SK-N-SH (cell line): ENCODE results near the gene CFTR.

ENCODE experiments used
- CHD2 ChIP-seq: fragments of 150-350 bp; IDR thresholded peaks from 2 replicates; pipeline ENCODE4 v1.6.1; 2018; ENCODE audit warnings: low read length; ENCODE audit not compliant: partially characterized antibody
- ELF1 ChIP-seq: IDR thresholded peaks from 2 replicates; pipeline ENCODE4 v1.4.0; 2012
- EP300 ChIP-seq, 2 experiments: IDR thresholded peaks; 2 replicates each; pipeline versions ENCODE4 v1.4.0 to v1.6.1; 2012; ENCODE audit warnings: borderline replicate concordance in 1 of 2, low read depth in 1 of 2, low read length in 1 of 2
- MAX ChIP-seq: IDR thresholded peaks from 2 replicates; pipeline ENCODE4 v1.4.0; 2012; ENCODE audit warnings: low read depth
- POLR2AphosphoS5 ChIP-seq: IDR thresholded peaks from 2 replicates; pipeline ENCODE4 v1.6.1; 2012; ENCODE audit warnings: low read depth, low read length
- RXRA ChIP-seq: IDR thresholded peaks from 2 replicates; pipeline ENCODE4 v1.4.0; 2012; ENCODE audit warnings: low read depth, mild to moderate bottlenecking, borderline replicate concordance
- SIN3A ChIP-seq: IDR thresholded peaks from 2 replicates; pipeline ENCODE4 v1.6.1; 2012; ENCODE audit warnings: low read depth, mild to moderate bottlenecking, low read length, moderate library complexity, borderline replicate concordance
- USF2 ChIP-seq: fragments of 150-350 bp; IDR thresholded peaks from 2 replicates; pipeline ENCODE4 v1.6.1; 2017; ENCODE audit warnings: antibody characterized with exemption, low read length, low read depth, borderline replicate concordance
- TF ChIP-seq, protein P1 (sequence below): fragments of 200-600 bp; sonication (generic); IDR thresholded peaks from 2 replicates; pipeline ENCODE4 v1.6.1; 2017; ENCODE audit warnings: antibody characterized with exemption, mild to moderate bottlenecking, moderate library complexity
- TF ChIP-seq, protein P2 (sequence below): IDR thresholded peaks from 2 replicates; pipeline ENCODE4 v1.6.1; 2012; ENCODE audit warnings: mild to moderate bottlenecking, low read depth, low read length, moderate library complexity
- TF ChIP-seq, protein P3 (sequence below): fragments of 150-350 bp; IDR thresholded peaks from 2 replicates; pipeline ENCODE4 v1.6.1; 2016; ENCODE audit warnings: mild to moderate bottlenecking, low read depth, low read length

DNA sequence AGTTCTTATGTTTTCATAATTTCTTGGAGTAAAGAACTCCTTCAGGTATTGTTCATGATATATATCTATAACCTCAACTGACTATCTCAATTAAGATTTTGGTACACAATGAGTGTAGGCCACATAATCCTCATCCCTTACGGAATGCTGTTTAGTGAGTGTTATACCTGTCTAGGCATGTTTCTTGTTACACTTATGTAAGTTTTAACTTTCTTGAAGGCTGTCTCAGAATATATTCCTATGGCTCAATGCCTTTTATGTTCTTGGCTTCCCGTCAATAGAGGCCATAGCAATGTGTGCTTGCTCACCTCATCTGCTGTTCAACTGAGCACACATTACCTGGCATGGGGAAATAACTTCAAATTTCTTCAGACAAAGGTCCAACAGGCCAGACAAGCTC lies 208.3 kb downstream of the CFTR start:
- TF ChIP-seq EP300 (IDR thresholded peaks at IDR 0.05; ENCODE audit: borderline replicate concordance in 1 of 2, low read depth in 1 of 2, low read length in 1 of 2), result no peak
- TF ChIP-seq CHD2, result no peak
- TF ChIP-seq, protein P1, sequence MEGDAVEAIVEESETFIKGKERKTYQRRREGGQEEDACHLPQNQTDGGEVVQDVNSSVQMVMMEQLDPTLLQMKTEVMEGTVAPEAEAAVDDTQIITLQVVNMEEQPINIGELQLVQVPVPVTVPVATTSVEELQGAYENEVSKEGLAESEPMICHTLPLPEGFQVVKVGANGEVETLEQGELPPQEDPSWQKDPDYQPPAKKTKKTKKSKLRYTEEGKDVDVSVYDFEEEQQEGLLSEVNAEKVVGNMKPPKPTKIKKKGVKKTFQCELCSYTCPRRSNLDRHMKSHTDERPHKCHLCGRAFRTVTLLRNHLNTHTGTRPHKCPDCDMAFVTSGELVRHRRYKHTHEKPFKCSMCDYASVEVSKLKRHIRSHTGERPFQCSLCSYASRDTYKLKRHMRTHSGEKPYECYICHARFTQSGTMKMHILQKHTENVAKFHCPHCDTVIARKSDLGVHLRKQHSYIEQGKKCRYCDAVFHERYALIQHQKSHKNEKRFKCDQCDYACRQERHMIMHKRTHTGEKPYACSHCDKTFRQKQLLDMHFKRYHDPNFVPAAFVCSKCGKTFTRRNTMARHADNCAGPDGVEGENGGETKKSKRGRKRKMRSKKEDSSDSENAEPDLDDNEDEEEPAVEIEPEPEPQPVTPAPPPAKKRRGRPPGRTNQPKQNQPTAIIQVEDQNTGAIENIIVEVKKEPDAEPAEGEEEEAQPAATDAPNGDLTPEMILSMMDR, result no peak
- TF ChIP-seq, protein P2, sequence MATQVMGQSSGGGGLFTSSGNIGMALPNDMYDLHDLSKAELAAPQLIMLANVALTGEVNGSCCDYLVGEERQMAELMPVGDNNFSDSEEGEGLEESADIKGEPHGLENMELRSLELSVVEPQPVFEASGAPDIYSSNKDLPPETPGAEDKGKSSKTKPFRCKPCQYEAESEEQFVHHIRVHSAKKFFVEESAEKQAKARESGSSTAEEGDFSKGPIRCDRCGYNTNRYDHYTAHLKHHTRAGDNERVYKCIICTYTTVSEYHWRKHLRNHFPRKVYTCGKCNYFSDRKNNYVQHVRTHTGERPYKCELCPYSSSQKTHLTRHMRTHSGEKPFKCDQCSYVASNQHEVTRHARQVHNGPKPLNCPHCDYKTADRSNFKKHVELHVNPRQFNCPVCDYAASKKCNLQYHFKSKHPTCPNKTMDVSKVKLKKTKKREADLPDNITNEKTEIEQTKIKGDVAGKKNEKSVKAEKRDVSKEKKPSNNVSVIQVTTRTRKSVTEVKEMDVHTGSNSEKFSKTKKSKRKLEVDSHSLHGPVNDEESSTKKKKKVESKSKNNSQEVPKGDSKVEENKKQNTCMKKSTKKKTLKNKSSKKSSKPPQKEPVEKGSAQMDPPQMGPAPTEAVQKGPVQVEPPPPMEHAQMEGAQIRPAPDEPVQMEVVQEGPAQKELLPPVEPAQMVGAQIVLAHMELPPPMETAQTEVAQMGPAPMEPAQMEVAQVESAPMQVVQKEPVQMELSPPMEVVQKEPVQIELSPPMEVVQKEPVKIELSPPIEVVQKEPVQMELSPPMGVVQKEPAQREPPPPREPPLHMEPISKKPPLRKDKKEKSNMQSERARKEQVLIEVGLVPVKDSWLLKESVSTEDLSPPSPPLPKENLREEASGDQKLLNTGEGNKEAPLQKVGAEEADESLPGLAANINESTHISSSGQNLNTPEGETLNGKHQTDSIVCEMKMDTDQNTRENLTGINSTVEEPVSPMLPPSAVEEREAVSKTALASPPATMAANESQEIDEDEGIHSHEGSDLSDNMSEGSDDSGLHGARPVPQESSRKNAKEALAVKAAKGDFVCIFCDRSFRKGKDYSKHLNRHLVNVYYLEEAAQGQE, result no peak
- no peak for TF ChIP-seq ELF1
- TF ChIP-seq MAX, result no peak
- TF ChIP-seq SIN3A, result no peak
- TF ChIP-seq USF2, result no peak
- TF ChIP-seq POLR2AphosphoS5, result no peak
- TF ChIP-seq RXRA, result no peak
- TF ChIP-seq, protein P3, sequence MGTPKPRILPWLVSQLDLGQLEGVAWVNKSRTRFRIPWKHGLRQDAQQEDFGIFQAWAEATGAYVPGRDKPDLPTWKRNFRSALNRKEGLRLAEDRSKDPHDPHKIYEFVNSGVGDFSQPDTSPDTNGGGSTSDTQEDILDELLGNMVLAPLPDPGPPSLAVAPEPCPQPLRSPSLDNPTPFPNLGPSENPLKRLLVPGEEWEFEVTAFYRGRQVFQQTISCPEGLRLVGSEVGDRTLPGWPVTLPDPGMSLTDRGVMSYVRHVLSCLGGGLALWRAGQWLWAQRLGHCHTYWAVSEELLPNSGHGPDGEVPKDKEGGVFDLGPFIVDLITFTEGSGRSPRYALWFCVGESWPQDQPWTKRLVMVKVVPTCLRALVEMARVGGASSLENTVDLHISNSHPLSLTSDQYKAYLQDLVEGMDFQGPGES, result no peak
